DMS153 treated with DMSO at 0.1 percent for 48 hours (cell line): Measurements from ENCODE around the gene ATP13A2.

Source experiments
- DNase-seq: peaks from one replicate; lab custom pipeline; 2025; ENCODE audit not compliant: unreplicated experiment; lab: John Stamatoyannopoulos, UW

The ATP13A2 gene

GRCh38 chr1:17032741-17033140 lies 21.0 kb upstream of the ATP13A2 start:
- DNase-seq = no peak

- DNase-seq = no peak
These were observed 19.7 kb upstream of the ATP13A2 start for GRCh38 chr1:17031436-17031835.

- no peak for DNase-seq
These were observed 18.5 kb upstream of the ATP13A2 start for GRCh38 chr1:17030206-17030605.

- no peak for DNase-seq
These were observed 17.0 kb upstream of the ATP13A2 start for GRCh38 chr1:17028662-17029188.

- no peak for DNase-seq
These were observed 16.2 kb upstream of the ATP13A2 start for GRCh38 chr1:17027900-17028299.

GRCh38 chr1:17027403-17027802 lies 15.7 kb upstream of the ATP13A2 start:
- no peak for DNase-seq

GRCh38 chr1:17024721-17025120 lies 13.0 kb upstream of the ATP13A2 start:
- no peak for DNase-seq

GRCh38 chr1:17023573-17023972 lies 11.8 kb upstream of the ATP13A2 start:
- no peak for DNase-seq

GRCh38 chr1:17023102-17023501 lies 11.4 kb upstream of the ATP13A2 start:
- DNase-seq = no peak

GRCh38 chr1:17021896-17022295 lies 10.2 kb upstream of the ATP13A2 start:
- DNase-seq = no peak

- no peak for DNase-seq
These were observed 8.8 kb upstream of the ATP13A2 start for GRCh38 chr1:17020502-17020901.

GRCh38 chr1:17018849-17019248 lies 7.1 kb upstream of the ATP13A2 start:
- DNase-seq = no peak

- DNase-seq = no peak
These were observed 5.7 kb upstream of the ATP13A2 start for GRCh38 chr1:17017435-17017834.

GRCh38 chr1:17016317-17016661 lies 4.6 kb upstream of the ATP13A2 start:
- DNase-seq = no peak

GRCh38 chr1:17014671-17015567 lies 3.2 kb upstream of the ATP13A2 start:
- no peak for DNase-seq

GRCh38 chr1:17013491-17014320 lies 2.0 kb upstream of the ATP13A2 start:
- DNase-seq = no peak

GRCh38 chr1:17012775-17013490 lies 1.2 kb upstream of the ATP13A2 start:
- DNase-seq = no peak

- no peak for DNase-seq
These were observed 663 bp downstream of the ATP13A2 start for GRCh38 chr1:17011092-17011438.

- no peak for DNase-seq
These were observed 2.0 kb downstream of the ATP13A2 start for GRCh38 chr1:17009706-17010105.

- DNase-seq = no peak
These were observed 3.4 kb downstream of the ATP13A2 start for GRCh38 chr1:17008208-17008855.

GRCh38 chr1:17007121-17007520 lies 4.6 kb downstream of the ATP13A2 start:
- DNase-seq = no peak
